Stomach (tissue), 4 donors: ENCODE measurements around the gene SCN9A.

Source experiments
- CTCF ChIP-seq, 7 experiments: fragments of 450-650 bp in 4 of 7; fragments of 200-600 bp in 3 of 7; sonication (generic) in 3 of 7; IDR thresholded peaks; one replicate each; pipeline ENCODE4 v1.5.1; 2016 to 2019; ENCODE audit warnings: antibody characterized with exemption in 7 of 7, control low read depth in 2 of 7, mild to moderate bottlenecking in 1 of 7
- EP300 ChIP-seq: sonication (generic); formaldehyde crosslinking; IDR thresholded peaks from one replicate; pipeline ENCODE4 v1.6.1; 2017; ENCODE audit warnings: antibody characterized with exemption
- POLR2A ChIP-seq, 4 donors: fragments of 450-650 bp; IDR thresholded peaks; one replicate each; pipeline ENCODE4 v1.6.1; 2016; ENCODE audit warnings: antibody characterized with exemption in 4 of 4, control low read depth in 2 of 4, mild to moderate bottlenecking in 1 of 4, moderate library complexity in 1 of 4
- POLR2AphosphoS5 ChIP-seq, 3 donors: sonication (generic); formaldehyde crosslinking; IDR thresholded peaks; one replicate each; pipeline ENCODE4 v1.6.1; 2016; ENCODE audit warnings: antibody characterized with exemption in 3 of 3

GRCh38 chr2:166282154-166282553 lies 93.6 kb downstream of the SCN9A start:
- TF ChIP-seq CTCF (IDR thresholded peaks at IDR 0.05): no peak
- no peak for TF ChIP-seq POLR2A (IDR thresholded peaks at IDR 0.05)
- no peak for TF ChIP-seq POLR2AphosphoS5 (IDR thresholded peaks at IDR 0.05)
- TF ChIP-seq EP300: no peak
